Stimulated activated CD8-positive, alpha-beta memory T cell treated with anti-CD3 and anti-CD28 coated beads, Interleukin-15, amount 100 ng/mL, for 4 hours (primary cell): ENCODE measurements around the gene ZSCAN16.

Experiments
- DNase-seq, 2 donors: peaks; one replicate each; pipeline ENCODE4 v3.0.0-alpha.2; 2020; ENCODE audit warnings: low read depth in 2 of 2

Gene ZSCAN16

GRCh38 chr6:28134015-28134414 lies 9.6 kb downstream of the ZSCAN16 start:
- no peak for DNase-seq

- no peak for DNase-seq
Measured at GRCh38 chr6:28134716-28135115, 10.3 kb downstream of the ZSCAN16 start.

GRCh38 chr6:28135393-28135792 lies 11.0 kb downstream of the ZSCAN16 start:
- DNase-seq, result no peak

GRCh38 chr6:28136585-28137504 lies 12.4 kb downstream of the ZSCAN16 start:
- peak; percentile 49 to 61 for DNase-seq

GRCh38 chr6:28137505-28137981 lies 13.1 kb downstream of the ZSCAN16 start:
- DNase-seq, result no peak

- no peak for DNase-seq
Measured at GRCh38 chr6:28139860-28140543, 15.6 kb downstream of the ZSCAN16 start.

- no peak for DNase-seq
Measured at GRCh38 chr6:28140616-28141015, 16.2 kb downstream of the ZSCAN16 start.

- DNase-seq, result peak; percentile 59 to 60
Measured at GRCh38 chr6:28141500-28142329, 17.3 kb downstream of the ZSCAN16 start, which contains the start of gene ZKSCAN8. TSS of gene ZKSCAN8 (plus strand) at chr6:28141883. CDS start at chr6:28148408, 6,525 bp downstream.

GRCh38 chr6:28142446-28142845 lies 18.0 kb downstream of the ZSCAN16 start:
- DNase-seq, result no peak

GRCh38 chr6:28145231-28145630 lies 20.8 kb downstream of the ZSCAN16 start:
- no peak for DNase-seq

GRCh38 chr6:28152531-28152930 lies 28.1 kb downstream of the ZSCAN16 start:
- no peak for DNase-seq

- DNase-seq, result no peak
Measured at GRCh38 chr6:28153546-28153945, 29.1 kb downstream of the ZSCAN16 start.

GRCh38 chr6:28154357-28154756 lies 29.9 kb downstream of the ZSCAN16 start:
- DNase-seq, result no peak

GRCh38 chr6:28158318-28158717 lies 33.9 kb downstream of the ZSCAN16 start:
- no peak for DNase-seq

- no peak for DNase-seq
Measured at GRCh38 chr6:28159029-28159607, 34.7 kb downstream of the ZSCAN16 start.

- no peak for DNase-seq
Measured at GRCh38 chr6:28160233-28160632, 35.8 kb downstream of the ZSCAN16 start.

GRCh38 chr6:28161410-28162079 lies 37.1 kb downstream of the ZSCAN16 start:
- DNase-seq, result peak; percentile 65 to 70

- no peak for DNase-seq
Measured at GRCh38 chr6:28165563-28165962, 41.2 kb downstream of the ZSCAN16 start.

GRCh38 chr6:28167068-28167467 lies 42.7 kb downstream of the ZSCAN16 start:
- DNase-seq, result no peak

GRCh38 chr6:28167926-28168325 lies 43.5 kb downstream of the ZSCAN16 start:
- no peak for DNase-seq

GRCh38 chr6:28171271-28171670 lies 46.9 kb downstream of the ZSCAN16 start:
- DNase-seq, result no peak
